ENCODE results near the gene ADGRG6. TPM values are rescaled to one million over a fixed set of nuclear protein-coding genes. Genes with fewer than 3 reads are reported as not detected.

ADGRG6 gene
- total RNA-seq, 1 experiment from 2014 or later, result 2.5 TPM

GRCh38 chr6:142323377-142323776, 21.6 kb downstream of the ADGRG6 start:
- H2BK5ac ChIP-seq (ENCODE audit: insufficient read length, low read length), result no peak overlapping the region
- H3K14ac ChIP-seq (ENCODE audit: insufficient read depth, low read length), result no peak overlapping the region
- no peak overlapping the region for H2BK120ac ChIP-seq (ENCODE audit: low read depth, low read length, poor library complexity, severe bottlenecking)
- H2BK20ac ChIP-seq (ENCODE audit: low read depth, low read length, poor library complexity, severe bottlenecking), result no peak overlapping the region
- H3K4me1 Mint-ChIP-seq, result peaks cover 10 to 18% of the 10 kb centered on the region in 2 experiments
- no peaks in the 10 kb centered on the region for H3K27me3 Mint-ChIP-seq (ENCODE audit: low read depth)
- H3T11ph ChIP-seq (ENCODE audit: low read length), result no peak overlapping the region
- H3K56ac ChIP-seq (ENCODE audit: insufficient read length, low read depth, low read length), result no peak overlapping the region
- no peak overlapping the region for H4K5ac ChIP-seq (ENCODE audit: insufficient read length, low read depth, low read length)
- no peak overlapping the region for H3K4me3 Mint-ChIP-seq
- H4K8ac ChIP-seq (replicated peaks; ENCODE audit: insufficient read length, low read depth, low read length), result no peak overlapping the region
- WGBS (ENCODE audit: extremely low coverage, insufficient read length, low lambda C conversion rate), result no CpG with 5 or more reads among the region's 6 CpGs
- H3K4me2 ChIP-seq (ENCODE audit: insufficient read depth, insufficient read length, low read length), result no peak overlapping the region
- H2BK12ac ChIP-seq (ENCODE audit: insufficient read length, low read depth, low read length), result no peak overlapping the region
- H3K36me3 Mint-ChIP-seq (ENCODE audit: insufficient read depth in 1 of 3, low read depth in 3 of 3), result no peaks in the 10 kb centered on the region; a peak in 1 of 7 replicates
- no peaks in the 10 kb centered on the region for H3K9me3 ChIP-seq (ENCODE audit: control insufficient read depth, low read depth, low read length)
- no peaks in the 10 kb centered on the region for H3K79me1 ChIP-seq (ENCODE audit: insufficient read depth, low read depth, low read length, poor library complexity, severe bottlenecking)
- no peak overlapping the region for H3K9ac ChIP-seq (ENCODE audit: extremely low read depth, insufficient read length, low read length)
- H3K27me3 ChIP-seq (ENCODE audit: insufficient read depth, low read length), result no peaks in the 10 kb centered on the region
- H3K79me2 ChIP-seq (ENCODE audit: insufficient read depth, low read length), result no peaks in the 10 kb centered on the region
- no peak overlapping the region for H4K91ac ChIP-seq (ENCODE audit: insufficient read length, low read depth, low read length)
- no peak overlapping the region for H2BK15ac ChIP-seq (ENCODE audit: low read depth, low read length)
- H2AK5ac ChIP-seq (ENCODE audit: insufficient read length, low read length), result no peak overlapping the region
- no peak overlapping the region for H3K23ac ChIP-seq (ENCODE audit: insufficient read length, low read depth, low read length)
- H3K4me1 ChIP-seq (ENCODE audit: insufficient read depth, low read length), result no peaks in the 10 kb centered on the region; the same call in 1 of the 2 replicates
- DNase-seq, result no peak
- H3K18ac ChIP-seq (ENCODE audit: insufficient read length, low read depth, low read length), result no peak overlapping the region
- no peak overlapping the region for H3K4ac ChIP-seq (ENCODE audit: low read depth, low read length)
- no peaks in the 10 kb centered on the region for H3K23me2 ChIP-seq (ENCODE audit: insufficient read length, low read depth, low read length, poor library complexity, severe bottlenecking)
- H4K20me1 ChIP-seq (ENCODE audit: control insufficient read depth, insufficient read depth, insufficient read length), result no peaks in the 10 kb centered on the region
- H3K27ac Mint-ChIP-seq, result no peak overlapping the region
- no peak for TF ChIP-seq CTCF (conservative IDR thresholded peaks at IDR 0.05)
- H3K27ac ChIP-seq (ENCODE audit: insufficient read length, low read depth, low read length), result peak overlapping the region; percentile 62
- H3K9me3 Mint-ChIP-seq, result no peaks in the 10 kb centered on the region
- no peak overlapping the region for H2AFZ ChIP-seq (ENCODE audit: low read length)
